Natural killer cell treated with Interleukin-12 subunit alpha and Interleukin-12 subunit beta and Interleukin-15 and Interleukin-18, amount 100 ng/mL, for 72 hours (primary cell): ENCODE measurements around the gene UBL4A. TPM values are rescaled to one million over a fixed set of nuclear protein-coding genes. Genes with fewer than 3 reads are reported as not detected.

Source experiments
- ATAC-seq, 2 donors: fragments of 150-1000 bp; cut with Tn5 transposase in 1 of 2; sonication (Bioruptor Pico), chemical (Tn5 transposase) in 1 of 2; 2 replicates each; pipeline ENCODE4 v1.10.0; 2021
- DNase-seq: peaks from one replicate; pipeline ENCODE4 v3.0.0; 2022; ENCODE audit warnings: low spot score
- H3K27ac Mint-ChIP-seq, 2 donors: 1 replicate in 1 of 2; 2 replicates in 1 of 2; pipeline ENCODE4 v1.8.0; 2022; ENCODE audit warnings: mixed read lengths in 2 of 2, mild to moderate bottlenecking in 1 of 2, moderate library complexity in 1 of 2
- H3K27me3 Mint-ChIP-seq, 2 donors: 1 replicate in 1 of 2; 2 replicates in 1 of 2; pipeline ENCODE4 v1.8.0; 2022; ENCODE audit warnings: mixed read lengths in 2 of 2
- H3K36me3 Mint-ChIP-seq: one replicate; pipeline ENCODE4 v1.8.0; 2022; ENCODE audit warnings: mixed read lengths
- H3K4me1 Mint-ChIP-seq, 2 donors: 1 replicate in 1 of 2; 2 replicates in 1 of 2; pipeline ENCODE4 v1.8.0; 2022; ENCODE audit warnings: low read depth in 2 of 2, mixed read lengths in 2 of 2, mild to moderate bottlenecking in 1 of 2
- H3K4me3 Mint-ChIP-seq: one replicate; pipeline ENCODE4 v1.8.0; 2022; ENCODE audit warnings: mixed read lengths
- H3K9me3 Mint-ChIP-seq: 2 replicates; pipeline ENCODE4 v1.8.0; 2022; ENCODE audit warnings: mixed read lengths
- total RNA-seq, 2 donors: library from RNA; stranded (reverse); gene quantifications; one replicate each; pipeline ENCODE4 v1.2.3, GENCODE V29; 2022

The UBL4A gene
- total RNA-seq, 2 donors from 2014 or later = 39.6 to 65.6 TPM

GRCh38 chrX:154458116-154458953 is 28.1 kb downstream of the UBL4A start, which contains the start of gene PLXNA3:
Gene PLXNA3, plus strand, starts transcription at chrX:154458281. Its CDS starts 1,903 bp downstream, at chrX:154460184.
- Mint-ChIP-seq H3K27ac (peak within 1 kb of the TSS; percentile 83 to 88), H3K27me3 (no peaks in the 10 kb centered on the region), H3K4me1 (peaks cover 6 to 11% of the 10 kb centered on the region in 2 donors), H3K36me3 (no peaks in the 10 kb centered on the region), H3K4me3 (peak within 1 kb of the TSS; percentile 100), H3K9me3 (no peaks in the 10 kb centered on the region)
- ATAC-seq = peak; percentile 87 to 90
- DNase-seq = peak; percentile 79

GRCh38 chrX:154457491-154458115 is 28.8 kb downstream of the UBL4A start:
- Mint-ChIP-seq H3K27ac (peak overlapping the region; percentile 83 to 88), H3K4me1 (peaks cover 6 to 11% of the 10 kb centered on the region in 2 donors), H3K9me3 (no peaks in the 10 kb centered on the region), H3K27me3 (no peaks in the 10 kb centered on the region), H3K36me3 (no peaks in the 10 kb centered on the region), H3K4me3 (peak overlapping the region; percentile 100)
- DNase-seq = no peak
- peak; percentile 77 to 80 for ATAC-seq

GRCh38 chrX:154452823-154453222 is 33.6 kb downstream of the UBL4A start:
- Mint-ChIP-seq H3K4me1 (peaks cover 6 to 7% of the 10 kb centered on the region in 2 donors), H3K9me3 (no peaks in the 10 kb centered on the region), H3K27ac (no peak overlapping the region), H3K36me3 (no peaks in the 10 kb centered on the region), H3K4me3 (no peak overlapping the region), H3K27me3 (no peaks in the 10 kb centered on the region)
- ATAC-seq = no peak
- no peak for DNase-seq

GRCh38 chrX:154450312-154450711 is 36.1 kb downstream of the UBL4A start:
- peaks cover 0 to 13% of the 10 kb centered on the region in 2 donors for H3K4me1 Mint-ChIP-seq

GRCh38 chrX:154449618-154450017 is 36.8 kb downstream of the UBL4A start:
- H3K4me3 Mint-ChIP-seq = no peak overlapping the region
- H3K36me3 Mint-ChIP-seq = no peaks in the 10 kb centered on the region
- DNase-seq (no peak), ATAC-seq (no peak)
- H3K27me3 Mint-ChIP-seq = no peaks in the 10 kb centered on the region
- peaks cover 0 to 13% of the 10 kb centered on the region in 2 donors for H3K4me1 Mint-ChIP-seq
- H3K27ac Mint-ChIP-seq = no peak overlapping the region
- no peaks in the 10 kb centered on the region for H3K9me3 Mint-ChIP-seq

More at GRCh38 chrX:154450312-154450711, 36.1 kb downstream of the UBL4A start:
- DNase-seq = no peak
- ATAC-seq = no peak
- H3K27ac Mint-ChIP-seq = no peak overlapping the region
- H3K4me3 Mint-ChIP-seq = no peak overlapping the region
- no peaks in the 10 kb centered on the region for H3K36me3 Mint-ChIP-seq
- no peaks in the 10 kb centered on the region for H3K9me3 Mint-ChIP-seq
- H3K27me3 Mint-ChIP-seq = no peaks in the 10 kb centered on the region

- Mint-ChIP-seq H3K4me3 (no peak overlapping the region), H3K9me3 (no peaks in the 10 kb centered on the region), H3K27me3 (no peaks in the 10 kb centered on the region), H3K4me1 (peaks cover 0 to 14% of the 10 kb centered on the region in 2 donors), H3K36me3 (no peaks in the 10 kb centered on the region), H3K27ac (no peak overlapping the region)
- DNase-seq (no peak), ATAC-seq (no peak)
These were observed 37.9 kb downstream of the UBL4A start for GRCh38 chrX:154448484-154448883.

GRCh38 chrX:154446430-154446829 is 40.0 kb downstream of the UBL4A start:
- Mint-ChIP-seq H3K27me3 (no peaks in the 10 kb centered on the region), H3K4me3 (no peak overlapping the region), H3K9me3 (no peaks in the 10 kb centered on the region), H3K27ac (no peak overlapping the region), H3K36me3 (no peaks in the 10 kb centered on the region), H3K4me1 (peaks cover 0 to 15% of the 10 kb centered on the region in 2 donors)
- ATAC-seq (no peak), DNase-seq (no peak)

- Mint-ChIP-seq H3K36me3 (no peaks in the 10 kb centered on the region), H3K9me3 (no peaks in the 10 kb centered on the region), H3K27me3 (no peaks in the 10 kb centered on the region), H3K4me1 (peaks cover 0 to 15% of the 10 kb centered on the region in 2 donors), H3K27ac (no peak overlapping the region), H3K4me3 (no peak overlapping the region)
- DNase-seq (no peak), ATAC-seq (no peak)
These were observed 40.6 kb downstream of the UBL4A start for GRCh38 chrX:154445776-154446175.

- DNase-seq = no peak
- no peaks in the 10 kb centered on the region for H3K36me3 Mint-ChIP-seq
- H3K27me3 Mint-ChIP-seq = no peaks in the 10 kb centered on the region
- no peak overlapping the region for H3K4me3 Mint-ChIP-seq
- H3K4me1 Mint-ChIP-seq = peaks cover 0 to 15% of the 10 kb centered on the region in 2 donors
- H3K27ac Mint-ChIP-seq = no peak overlapping the region
- no peak for ATAC-seq
- no peaks in the 10 kb centered on the region for H3K9me3 Mint-ChIP-seq
These were observed 41.6 kb downstream of the UBL4A start for GRCh38 chrX:154444755-154445246.

GRCh38 chrX:154443992-154444754 is 42.2 kb downstream of the UBL4A start, which contains the start of gene FAM50A:
Gene FAM50A, plus strand, starts transcription at chrX:154444141. Its CDS starts 95 bp downstream, at chrX:154444236.
- H3K36me3 Mint-ChIP-seq = no peaks in the 10 kb centered on the region
- H3K9me3 Mint-ChIP-seq = no peaks in the 10 kb centered on the region
- no peaks in the 10 kb centered on the region for H3K27me3 Mint-ChIP-seq
- peak within 1 kb of the TSS; percentile 43 to 48 for H3K27ac Mint-ChIP-seq
- H3K4me1 Mint-ChIP-seq = peaks cover 0 to 15% of the 10 kb centered on the region in 2 donors
- peak within 1 kb of the TSS; percentile 71 for H3K4me3 Mint-ChIP-seq
- DNase-seq (peak; percentile 84), ATAC-seq (peak; percentile 93 to 94)

GRCh38 chrX:154443479-154443910 is 42.9 kb downstream of the UBL4A start:
- H3K27me3 Mint-ChIP-seq = no peaks in the 10 kb centered on the region
- peak overlapping the region; percentile 43 to 48 for H3K27ac Mint-ChIP-seq
- DNase-seq (no peak), ATAC-seq (no peak)
- H3K4me3 Mint-ChIP-seq = peak overlapping the region; percentile 71
- no peaks in the 10 kb centered on the region for H3K36me3 Mint-ChIP-seq
- no peaks in the 10 kb centered on the region for H3K9me3 Mint-ChIP-seq
- H3K4me1 Mint-ChIP-seq = peaks cover 0 to 15% of the 10 kb centered on the region in 2 donors

- peaks cover 7 to 17% of the 10 kb centered on the region in 2 donors for H3K4me1 Mint-ChIP-seq
- no peak for ATAC-seq
- H3K4me3 Mint-ChIP-seq = no peak overlapping the region
- DNase-seq = no peak
- no peaks in the 10 kb centered on the region for H3K36me3 Mint-ChIP-seq
- H3K27me3 Mint-ChIP-seq = peaks cover 0 to 3% of the 10 kb centered on the region in 2 donors
- no peaks in the 10 kb centered on the region for H3K9me3 Mint-ChIP-seq
- H3K27ac Mint-ChIP-seq = no peak overlapping the region
These were observed 44.3 kb downstream of the UBL4A start for GRCh38 chrX:154441984-154442707.

- Mint-ChIP-seq H3K27ac (no peak overlapping the region), H3K4me3 (no peak overlapping the region), H3K4me1 (peaks cover 7 to 11% of the 10 kb centered on the region in 2 donors), H3K27me3 (peaks cover 0 to 3% of the 10 kb centered on the region in 2 donors), H3K36me3 (no peaks in the 10 kb centered on the region), H3K9me3 (no peaks in the 10 kb centered on the region)
- DNase-seq (no peak), ATAC-seq (no peak)
These were observed 44.9 kb downstream of the UBL4A start for GRCh38 chrX:154441564-154441963.
